Inferior parietal cortex (tissue), 1 donor: ENCODE measurements around the gene TMED9.
A peak's percentile ranks its signal among the peaks of the same experiment; 100 is the strongest.
"Not testable (repeated sequence)": the region's sequence is repeated elsewhere in the genome, so short reads cannot be mapped to it uniquely, and the experiment has no call there.

ENCODE experiments used
- DNase-seq: peaks from one replicate; pipeline ENCODE4 v3.0.0-alpha.2; 2016; ENCODE audit errors: extremely low spot score

Gene TMED9

DNA sequence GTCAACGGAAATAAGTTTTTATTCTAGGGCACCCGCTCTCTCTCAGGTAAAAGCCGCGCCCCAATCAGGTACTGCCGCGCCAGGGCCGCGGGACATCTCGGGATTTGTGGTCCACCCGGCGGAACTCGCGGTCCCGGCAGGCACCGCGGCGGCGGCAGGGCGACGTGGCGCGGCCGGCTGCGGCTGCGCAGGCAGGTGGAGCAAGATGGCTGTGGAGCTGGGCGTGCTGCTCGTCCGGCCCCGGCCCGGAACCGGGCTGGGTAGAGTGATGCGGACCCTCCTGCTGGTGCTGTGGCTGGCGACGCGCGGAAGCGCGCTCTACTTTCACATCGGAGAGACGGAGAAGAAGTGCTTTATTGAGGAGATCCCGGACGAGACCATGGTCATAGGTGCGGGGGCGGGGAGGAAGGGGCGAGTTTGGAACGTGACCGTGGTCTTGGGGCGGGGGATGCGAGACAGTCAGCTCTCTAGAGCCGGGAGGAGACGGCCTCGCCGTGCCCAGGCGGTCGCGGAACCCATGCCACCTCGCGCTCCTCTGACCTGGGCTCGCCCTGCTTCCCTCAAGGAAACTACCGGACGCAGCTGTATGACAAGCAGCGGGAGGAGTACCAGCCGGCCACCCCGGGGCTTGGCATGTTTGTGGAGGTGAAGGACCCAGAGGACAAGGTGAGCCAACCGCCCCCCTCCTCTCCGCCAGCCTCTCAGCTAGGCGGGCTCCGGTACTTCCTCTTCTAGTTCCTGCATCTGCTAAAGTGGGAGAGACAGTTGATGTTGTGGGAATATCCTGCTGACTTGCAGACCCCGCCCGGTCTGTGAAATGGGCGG is at the start of gene TMED9:
Gene TMED9 (plus strand): TSS at position 194 of the 825 bp plus-strand sequence. CDS start 12 bp downstream, at position 206.
- DNase-seq: peak; percentile 69

DNA sequence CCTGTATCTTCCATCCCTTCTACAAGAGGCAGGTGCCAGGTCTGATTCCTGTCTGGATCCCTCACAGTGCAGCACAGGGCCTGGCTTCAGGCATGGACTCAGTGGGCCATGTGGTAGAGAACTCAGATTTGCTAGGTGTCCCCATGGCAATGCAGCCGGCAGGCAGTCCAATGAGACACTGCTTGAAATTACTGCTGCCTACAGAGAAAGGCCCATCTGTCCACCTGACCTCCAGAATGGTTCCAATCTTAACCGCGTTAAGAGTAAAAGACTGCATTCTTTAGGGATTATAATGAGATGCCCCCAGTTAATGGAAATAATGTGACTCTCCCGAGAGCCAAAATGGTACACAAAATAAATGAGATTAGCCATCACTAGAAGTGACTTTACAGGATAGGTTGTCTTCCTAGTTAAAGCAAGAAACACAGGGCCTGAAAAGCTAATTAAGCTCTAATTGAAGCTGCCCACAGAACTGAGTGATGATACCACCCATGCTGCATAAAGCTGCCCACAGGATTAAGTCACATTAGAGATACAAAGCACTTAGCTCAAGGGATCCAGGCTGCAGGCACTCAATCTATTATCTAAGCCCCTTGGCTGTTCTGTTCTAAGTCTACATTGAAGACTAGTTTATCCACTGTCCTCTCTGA is 49.1 kb upstream of the TMED9 start:
- DNase-seq: no peak

DNA sequence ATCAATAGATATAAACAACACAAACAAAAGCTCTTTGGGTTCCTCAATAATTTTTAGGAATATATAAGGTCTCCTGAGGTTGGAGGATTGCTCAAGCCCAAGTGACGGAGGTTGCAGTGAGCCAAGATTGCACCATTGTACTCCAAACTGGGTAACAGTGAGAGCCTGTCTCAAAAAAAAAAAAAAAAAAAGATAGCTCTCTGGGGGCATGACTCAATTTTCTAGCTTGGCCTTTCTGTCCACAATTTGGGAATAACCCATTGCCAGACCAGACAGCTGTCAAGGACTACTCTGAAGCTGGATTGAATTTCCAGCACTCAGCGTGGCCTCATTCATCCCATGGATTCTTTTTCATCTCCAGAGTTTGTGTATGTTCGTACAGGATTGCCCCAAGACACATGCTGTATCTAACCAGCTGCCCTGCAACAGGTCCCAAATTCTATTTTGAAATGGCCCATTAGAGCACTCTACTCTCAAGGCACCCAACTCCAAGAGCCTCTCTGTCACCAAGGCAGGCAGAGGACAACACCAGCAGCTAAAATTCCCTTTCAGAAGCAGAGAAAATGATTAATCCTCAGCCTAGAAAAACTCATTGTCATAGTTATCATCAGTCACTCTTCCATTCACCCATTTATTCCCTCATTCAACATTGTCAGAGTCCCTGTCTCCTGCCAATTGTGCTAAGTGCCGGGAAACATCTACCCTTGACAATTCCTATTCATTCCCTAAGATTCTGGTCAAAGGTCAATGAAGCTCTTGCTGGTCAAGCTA is 46.3 kb upstream of the TMED9 start:
- no peak for DNase-seq

DNA sequence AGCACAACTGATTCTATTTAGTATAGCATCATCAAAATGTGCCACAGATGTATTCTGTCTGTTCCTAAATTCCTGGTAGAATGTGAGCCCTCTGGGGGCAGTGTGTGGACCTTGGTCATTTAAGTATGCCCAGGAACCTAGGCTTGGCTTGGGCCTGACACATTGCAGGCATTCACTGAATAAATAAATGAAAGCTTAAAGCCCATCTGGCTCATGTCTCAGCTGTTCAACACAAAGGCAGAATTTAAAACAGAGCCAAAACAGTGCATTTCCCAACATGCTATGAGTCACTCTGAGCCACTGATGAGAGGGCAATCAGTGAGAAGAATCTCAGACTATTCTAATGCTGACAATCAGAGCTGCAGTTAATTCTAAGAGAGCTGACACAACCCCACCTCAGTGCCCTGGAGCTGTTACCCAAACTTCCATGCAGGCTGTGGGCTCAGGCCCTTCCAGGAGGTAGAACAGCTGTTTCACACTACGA is 45.7 kb upstream of the TMED9 start:
- DNase-seq: peak; percentile 65

DNA sequence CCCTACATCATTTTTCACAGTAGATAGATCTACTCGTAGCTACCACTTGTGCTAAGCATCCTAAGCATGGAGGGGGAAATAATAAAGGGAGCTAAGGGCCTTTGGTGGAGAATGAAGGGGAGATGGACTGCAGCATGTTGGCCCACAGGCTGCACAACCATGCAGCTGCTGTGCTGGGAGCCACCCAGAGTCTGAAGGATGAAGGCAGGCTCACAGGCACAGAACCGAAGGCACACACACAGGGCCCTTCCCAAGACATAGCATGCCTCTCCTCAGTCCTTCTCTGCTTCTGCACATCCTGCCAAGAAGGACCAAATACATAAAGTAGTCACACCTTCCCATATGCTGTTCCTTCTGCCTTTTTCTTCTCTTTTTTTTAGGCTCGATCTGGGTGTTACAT is 44.3 kb upstream of the TMED9 start:
- no peak for DNase-seq

DNA sequence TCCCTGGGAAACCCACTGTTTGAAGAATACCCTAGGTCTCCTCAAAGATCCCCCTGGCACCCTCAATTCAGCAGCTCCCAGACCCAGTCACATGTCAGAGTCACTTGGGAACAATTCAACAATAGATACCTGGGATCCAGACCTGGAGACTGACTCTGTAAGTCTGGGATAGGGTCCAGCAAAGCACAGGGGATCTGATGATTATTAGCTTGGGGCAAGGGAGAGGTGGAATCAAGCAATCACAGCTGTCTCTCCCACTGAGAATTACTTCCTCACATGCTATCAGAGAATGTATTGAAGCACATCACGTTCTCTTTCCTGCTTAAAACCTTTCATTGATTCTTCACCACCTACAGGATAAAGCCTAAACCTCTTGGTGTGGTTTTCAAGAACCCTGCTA is 43.5 kb upstream of the TMED9 start:
- DNase-seq: no peak

DNA sequence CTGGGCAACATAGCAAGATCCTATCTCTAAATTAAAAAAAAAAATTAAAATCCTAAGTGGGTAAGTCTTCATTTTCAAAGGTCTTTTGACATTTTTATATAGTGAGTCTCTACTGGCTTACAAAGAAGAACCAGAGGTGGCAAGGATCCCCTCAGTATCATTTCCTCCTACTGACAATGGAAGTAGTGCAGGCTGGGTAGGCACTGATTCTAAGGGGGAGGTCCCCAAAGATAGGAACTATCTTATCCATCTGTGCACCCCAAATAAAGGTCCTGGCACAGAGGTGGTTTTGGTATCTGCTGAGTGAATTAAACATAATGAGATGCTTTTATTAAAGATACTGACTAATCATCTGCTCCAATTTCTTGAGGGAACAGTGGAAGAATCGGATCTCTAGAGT is 41.9 kb upstream of the TMED9 start:
- DNase-seq: no peak

DNA sequence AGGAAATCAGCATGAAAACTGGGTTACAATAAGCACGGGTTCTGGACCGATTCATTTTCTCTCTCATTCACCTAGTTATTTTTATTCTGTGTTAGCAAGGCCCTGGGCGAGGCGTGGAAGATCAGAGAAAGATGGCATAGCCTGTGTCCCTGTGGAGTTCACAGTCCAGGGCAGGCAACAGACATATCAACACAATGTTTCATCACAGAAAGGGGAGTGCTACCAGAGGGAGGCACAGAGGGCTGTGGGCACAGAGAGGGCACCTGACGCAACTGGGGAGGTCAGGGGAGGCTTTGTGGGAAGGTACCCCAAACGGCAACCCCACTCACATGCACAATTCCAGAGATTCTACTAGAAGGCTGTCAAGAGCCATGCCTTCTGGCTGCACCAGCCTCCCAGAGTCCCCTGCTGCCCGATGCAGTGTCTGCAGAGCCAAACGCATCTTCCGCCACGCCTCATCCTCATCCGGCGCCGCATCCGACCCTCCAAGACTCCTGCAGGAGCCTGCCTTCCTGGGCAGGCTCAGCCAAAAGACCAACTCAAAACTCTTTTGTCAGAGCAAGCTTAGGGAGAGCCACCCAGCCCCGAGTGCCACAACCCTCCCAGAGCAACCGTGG is 39.1 kb upstream of the TMED9 start:
- DNase-seq: no peak

DNA sequence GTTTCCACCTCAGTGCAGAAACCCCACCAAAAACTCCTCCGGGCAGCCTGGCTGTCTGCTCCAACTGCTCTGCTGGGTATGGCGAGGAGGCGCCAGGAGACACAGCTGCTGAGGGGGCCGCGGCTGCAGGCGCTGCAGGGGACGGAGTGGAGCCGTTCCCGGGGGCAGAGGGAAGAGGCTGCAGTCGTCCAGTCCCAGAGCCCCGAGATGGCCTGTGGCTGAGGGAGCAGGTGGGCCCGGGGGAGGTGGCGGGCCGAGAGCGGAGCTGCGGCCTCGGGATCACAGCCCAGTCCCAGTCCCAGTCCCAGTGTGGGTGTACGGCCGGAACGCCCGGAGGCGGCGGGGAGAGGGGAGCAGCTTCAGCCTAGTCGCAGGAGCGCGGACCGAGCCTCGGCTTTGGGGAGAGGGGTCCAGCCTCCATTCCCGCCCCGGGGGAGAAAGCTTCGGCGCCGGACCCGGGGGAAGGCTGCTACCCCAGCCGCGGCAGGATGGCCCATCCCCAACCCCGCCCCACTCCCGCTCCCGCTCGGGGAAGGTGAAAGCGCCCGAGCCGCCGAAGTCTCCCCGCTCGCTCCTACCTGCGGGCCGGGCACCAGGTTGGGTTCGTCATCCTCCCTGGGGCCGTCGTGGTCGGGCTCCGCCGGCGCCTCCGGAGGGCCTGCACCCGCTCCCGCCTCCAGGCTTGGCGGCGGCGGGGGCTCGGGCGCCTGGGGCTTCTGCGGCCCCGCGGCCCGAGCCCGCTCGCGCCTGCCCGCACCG is 38.2 kb upstream of the TMED9 start:
- DNase-seq: no peak

DNA sequence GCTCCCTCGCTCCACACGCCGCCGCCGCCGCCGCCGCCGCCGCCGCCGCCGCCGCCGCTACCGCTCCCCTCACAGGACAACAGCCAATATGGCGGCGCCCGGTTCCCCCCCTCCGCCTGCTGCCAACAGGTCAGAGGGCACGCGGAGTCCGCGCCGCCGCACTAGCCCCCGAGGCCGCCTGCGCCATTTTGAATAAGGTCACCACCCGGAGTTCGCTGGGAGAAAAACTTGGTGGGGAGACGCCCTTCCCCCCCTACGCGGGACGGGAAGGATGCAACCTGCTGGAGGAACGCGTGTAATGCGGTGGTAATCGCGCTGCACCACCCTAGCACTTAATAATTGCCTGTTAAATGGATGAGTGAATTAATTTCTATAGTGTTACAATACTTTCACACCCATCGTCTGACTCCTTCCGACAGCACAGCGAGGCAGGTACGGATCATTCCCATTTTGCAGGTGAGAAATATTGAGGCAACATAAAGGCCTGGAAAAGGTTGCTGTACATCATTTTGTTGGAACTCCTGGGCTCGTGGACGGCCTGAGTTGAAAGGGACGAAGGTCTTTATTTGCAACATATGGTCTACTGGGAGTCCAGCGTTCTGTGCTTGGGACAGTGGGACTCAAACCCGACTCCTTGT is 37.4 kb upstream of the TMED9 start, which contains the start of gene FAM193B:
Gene FAM193B (minus strand): TSS at position 90 of the 638 bp plus-strand sequence. CDS start 105 bp downstream, outside the sequence.
- DNase-seq: peak; percentile 92

DNA sequence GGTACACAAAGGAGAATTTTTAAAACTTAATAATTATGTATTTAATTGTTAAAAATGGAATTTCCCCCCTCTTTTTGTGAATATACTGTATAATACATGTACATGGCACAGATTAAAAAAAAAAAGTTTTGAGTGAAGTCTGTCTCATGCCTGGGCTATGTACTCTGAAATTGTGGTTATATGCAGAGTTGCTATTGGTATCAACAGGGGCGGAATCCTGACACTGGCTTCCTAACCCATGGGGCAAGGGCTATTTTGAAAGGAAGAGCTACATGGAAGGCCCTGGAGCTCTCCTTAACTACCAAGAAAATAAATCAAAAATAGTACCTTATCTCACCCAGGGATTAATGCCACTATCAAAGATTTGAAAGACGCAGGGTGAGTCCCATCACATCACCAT is 36.8 kb upstream of the TMED9 start:
- no peak for DNase-seq

DNA sequence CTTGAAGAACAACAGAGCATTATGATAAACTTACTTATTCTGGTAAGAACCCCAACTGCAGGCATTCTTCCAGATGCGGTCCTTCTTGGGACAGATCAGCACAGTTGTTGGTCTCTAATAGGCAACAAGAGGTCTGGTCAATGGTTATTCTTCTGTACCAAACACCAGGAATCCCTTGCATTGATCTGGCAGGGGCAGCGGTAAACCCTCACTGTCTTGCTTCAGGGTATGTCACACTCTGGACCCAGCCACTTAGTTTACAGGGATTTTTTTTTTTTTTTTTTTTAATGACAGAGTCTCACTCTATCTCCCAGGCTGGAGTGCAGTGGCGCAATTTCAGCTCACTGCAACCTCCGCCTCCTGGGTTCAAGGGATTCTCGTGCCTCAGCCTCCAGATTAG is 36.3 kb upstream of the TMED9 start:
- no peak for DNase-seq

DNA sequence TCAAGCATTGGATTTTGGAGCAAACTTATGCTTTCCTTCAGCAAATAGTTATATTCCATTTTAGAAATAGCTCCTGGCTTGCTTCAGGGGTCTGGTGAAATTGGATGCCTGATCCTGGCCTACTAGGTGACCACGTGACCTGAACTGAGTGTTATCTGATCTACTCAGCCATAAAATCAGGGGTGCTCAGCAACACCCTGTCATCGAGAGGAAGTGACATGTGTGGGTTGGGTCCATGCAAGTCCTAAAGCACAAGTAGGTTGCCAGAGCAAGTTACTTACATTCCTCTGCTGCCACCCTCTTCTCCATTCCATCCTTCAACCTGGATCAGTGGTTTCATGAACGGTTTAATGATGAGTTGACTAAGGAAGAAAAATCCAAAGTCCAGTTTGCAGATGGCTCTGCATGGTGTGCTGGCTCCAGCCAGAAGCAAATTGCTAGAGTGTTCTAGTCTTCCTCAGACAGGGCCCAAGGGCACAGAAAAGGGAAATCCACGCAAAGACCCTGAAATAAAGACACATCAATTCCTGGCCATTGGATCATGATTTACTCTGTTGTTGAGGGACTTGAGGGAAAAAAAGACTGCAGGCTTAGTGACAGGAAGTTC is 34.9 kb upstream of the TMED9 start:
- DNase-seq: no peak

DNA sequence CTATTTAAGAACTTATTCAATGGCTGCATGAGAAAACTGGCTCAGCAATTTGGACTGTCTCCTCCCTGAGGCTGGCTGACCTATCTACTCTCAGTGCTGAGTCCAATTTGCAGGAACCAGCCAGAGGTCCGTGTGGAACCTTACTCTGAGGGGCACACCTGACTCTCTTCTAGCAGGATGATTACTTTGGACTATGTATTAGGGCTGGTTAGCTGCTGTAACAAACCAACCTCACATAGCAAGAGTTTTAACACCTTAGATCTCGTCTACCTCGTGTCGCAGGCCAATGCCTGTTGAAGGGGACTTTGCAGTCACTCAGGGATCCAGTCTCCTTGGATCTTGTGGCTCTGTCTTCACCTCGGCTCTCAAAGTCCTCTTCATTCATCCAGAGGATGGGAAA is 34.2 kb upstream of the TMED9 start:
- DNase-seq: no peak

DNA sequence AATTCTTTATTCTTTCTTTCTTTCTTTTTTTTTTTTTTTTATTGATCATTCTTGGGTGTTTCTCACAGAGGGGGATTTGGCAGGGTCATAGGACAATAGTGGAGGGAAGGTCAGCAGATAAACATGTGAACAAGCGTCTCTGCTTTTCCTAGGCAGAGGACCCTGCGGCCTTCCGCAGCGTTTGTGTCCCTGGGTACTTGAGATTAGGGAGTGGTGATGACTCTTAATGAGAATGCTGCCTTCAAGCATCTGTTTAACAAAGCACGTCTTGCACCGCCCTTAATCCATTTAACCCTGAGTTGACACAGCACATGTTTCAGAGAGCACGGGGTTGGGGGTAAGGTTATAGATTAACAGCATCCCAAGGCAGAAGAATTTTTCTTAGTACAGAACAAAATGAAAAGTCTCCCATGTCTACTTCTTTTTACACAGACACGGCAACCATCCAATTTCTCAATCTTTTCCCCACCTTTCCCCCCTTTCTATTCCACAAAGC is 32.5 kb upstream of the TMED9 start:
- DNase-seq: not testable (repeated sequence)

DNA sequence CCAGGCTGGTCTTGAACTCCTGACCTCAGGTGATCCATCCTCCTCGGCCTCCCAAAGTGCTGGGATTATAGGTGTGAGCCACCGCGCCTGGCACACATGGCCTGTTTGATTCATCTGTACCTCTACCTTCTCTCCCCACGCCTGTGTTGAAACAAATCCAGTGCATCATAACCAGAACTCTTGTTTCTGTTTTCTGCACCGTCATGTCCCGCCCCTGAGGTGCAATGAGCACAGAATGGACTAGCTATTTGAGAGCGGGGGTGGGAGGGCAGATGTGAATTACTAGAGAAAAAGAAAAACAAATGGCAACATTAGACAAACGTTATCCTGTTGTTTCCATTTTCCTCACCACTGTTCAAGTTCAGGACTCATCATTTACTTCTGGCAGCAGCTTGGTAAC is 27.0 kb upstream of the TMED9 start:
- no peak for DNase-seq

DNA sequence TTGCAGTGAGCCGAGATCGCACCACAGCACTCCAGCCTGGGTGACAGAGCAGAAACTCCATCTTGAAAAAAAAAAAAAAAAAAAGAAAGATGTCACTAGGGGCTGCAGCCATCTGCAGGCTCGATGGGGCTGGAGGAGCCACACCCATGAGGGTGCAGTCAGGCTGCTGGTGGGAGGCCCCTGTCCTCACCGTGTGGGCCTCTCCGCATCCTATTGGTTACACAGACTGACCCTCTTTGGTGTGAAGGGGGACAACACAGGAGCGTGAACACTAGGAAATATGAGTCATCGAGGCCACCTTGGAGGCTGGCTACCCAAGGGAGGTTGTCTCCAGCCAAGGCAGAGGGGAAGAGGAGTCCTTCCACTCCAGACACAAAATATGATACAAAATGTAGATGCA is 23.7 kb upstream of the TMED9 start:
- no peak for DNase-seq

DNA sequence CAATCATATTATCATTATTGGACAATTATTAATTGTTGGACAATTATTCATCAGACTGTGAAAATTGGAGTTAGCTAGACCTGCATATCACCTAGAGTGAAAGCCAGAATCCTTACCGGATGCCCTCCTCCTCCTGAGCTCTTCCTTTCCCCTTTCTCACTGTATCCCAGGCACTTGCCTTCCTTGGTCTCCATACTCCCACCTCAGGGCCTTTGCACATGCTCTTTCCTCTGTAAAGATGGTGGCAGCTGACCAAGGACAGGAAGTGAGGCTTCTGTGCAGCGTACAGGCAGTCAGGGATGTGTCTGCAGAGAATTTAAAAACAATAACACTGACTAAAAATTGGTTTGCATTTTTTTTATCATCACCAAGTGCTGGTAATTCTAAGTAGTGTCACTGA is 22.1 kb upstream of the TMED9 start:
- DNase-seq: no peak

DNA sequence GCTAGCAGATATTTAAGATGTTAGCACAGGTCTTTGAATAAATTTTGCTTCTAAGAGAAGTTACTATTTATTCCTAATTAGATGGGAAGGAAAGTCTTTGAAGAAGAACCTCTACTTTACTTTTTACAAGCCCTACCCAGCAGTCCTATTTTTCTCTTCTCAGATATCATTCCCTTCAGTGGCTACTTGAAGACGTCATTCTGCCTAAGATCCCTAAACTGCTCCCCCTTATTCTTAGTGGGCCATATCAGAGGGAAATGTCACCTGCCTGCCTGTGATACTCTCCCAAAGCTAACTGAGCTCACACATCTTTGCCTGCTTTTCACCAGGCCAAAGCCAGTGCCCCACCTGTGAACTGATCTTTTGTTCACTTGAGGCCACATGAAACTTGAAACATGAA is 16.5 kb upstream of the TMED9 start:
- DNase-seq: no peak

DNA sequence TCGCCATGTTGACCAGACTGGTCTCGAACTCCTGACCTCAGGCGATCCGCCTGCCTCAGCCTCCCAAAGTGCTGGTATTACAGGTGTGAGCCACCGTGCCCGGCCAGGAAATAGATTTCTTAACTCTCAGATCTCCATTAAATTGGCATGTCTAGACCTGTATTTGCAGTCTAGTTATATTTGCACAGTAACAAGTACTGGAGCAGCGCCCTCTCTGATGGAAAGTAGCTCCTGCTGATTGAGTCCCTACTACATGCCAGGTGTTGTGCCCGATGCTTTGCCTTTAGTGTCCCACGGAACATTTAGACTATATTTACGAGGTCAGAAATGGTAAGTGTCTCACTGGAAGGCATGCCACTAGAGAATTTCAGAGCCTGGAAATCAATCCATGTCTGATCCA is 15.8 kb upstream of the TMED9 start:
- no peak for DNase-seq
